HCT116 (cell line): ENCODE data around the gene VPS41. TPM values are rescaled to one million over a fixed set of nuclear protein-coding genes. Genes with fewer than 3 reads are reported as not detected.

Source experiments
- ATAC-seq: fragments of 200-7000 bp; cut with Tn5 transposase; 2 replicates; pipeline ENCODE4 v1.9.1; 2020; ENCODE audit warnings: mild to moderate bottlenecking, moderate library complexity
- BruUV-seq: library from RNA; stranded (reverse); fragments of 400-500 nt; replicated peaks from 2 replicates; lab custom pipeline; 2021; lab: Mats Ljungman, UMichigan
- CTCF ChIA-PET: fragments of 300-600 bp; sonication (Branson Sonifier 250); formaldehyde crosslinking; loops from one replicate; lab custom pipeline; 2021; ENCODE audit warnings: antibody characterized with exemption; lab: Charles Lee
- POLR2A ChIA-PET: fragments of 300-600, 350-600 bp; sonication (Branson Sonifier 250); formaldehyde crosslinking; loops from one replicate; lab custom pipeline; 2021; ENCODE audit warnings: antibody characterized with exemption; lab: Charles Lee
- RAD21 ChIA-PET, 2 experiments: fragments of 300-600 bp; sonication (Branson Sonifier 250); formaldehyde crosslinking; loops; one replicate each; lab custom pipeline; 2023; ENCODE audit warnings: low total read pairs in 2 of 2; ENCODE audit not compliant: uncharacterized antibody in 2 of 2, unreplicated experiment in 2 of 2, low non-redundant PET in 1 of 2; lab: Charles Lee
- DNase-seq: peaks from one replicate; pipeline ENCODE4 v3.0.0-alpha.2; 2010; ENCODE audit warnings: low read depth, low spot score
- H2AFZ ChIP-seq: fragments of 200-600 bp; shearing (Covaris generic), sonication (generic); 2 replicates; pipeline ENCODE4 v1.6.1; 2017; ENCODE audit warnings: low read depth, mixed run types, mixed read lengths, antibody characterized with exemption, low read length; ENCODE audit not compliant: poor library complexity, severe bottlenecking
- H3K27ac ChIP-seq: 2 replicates; pipeline ENCODE4 v1.5.1; 2012; ENCODE audit warnings: low read depth, low read length
- H3K27me3 ChIP-seq: fragments of 200-600 bp; sonication (generic); 2 replicates; pipeline ENCODE4 v1.6.1; 2016; ENCODE audit warnings: mixed run types, low read length, mixed read lengths; ENCODE audit not compliant: insufficient read depth
- H3K36me3 ChIP-seq, 2 experiments: fragments of 200-500 bp in 1 of 2; fragments of 200-600 bp in 1 of 2; sonication (Bioruptor generic) in 1 of 2; sonication (generic) in 1 of 2; 2 replicates each; pipeline versions ENCODE4 v1.5.1 to v1.6.1; 2014 to 2016; ENCODE audit warnings: low read length in 2 of 2, inconsistent platforms in 1 of 2, mixed read lengths in 1 of 2, mixed run types in 1 of 2; ENCODE audit not compliant: insufficient read depth in 2 of 2, control insufficient read depth in 1 of 2
- H3K4me1 ChIP-seq, 2 experiments: fragments of 200-600 bp in 1 of 2; sonication (generic) in 1 of 2; 2 replicates each; pipeline versions ENCODE4 v1.5.1 to v1.6.1; 2012 to 2017; ENCODE audit warnings: low read length in 2 of 2, inconsistent platforms in 1 of 2, mild to moderate bottlenecking in 1 of 2, mixed read lengths in 1 of 2, mixed run types in 1 of 2, moderate library complexity in 1 of 2; ENCODE audit not compliant: insufficient read depth in 2 of 2, control insufficient read depth in 1 of 2
- H3K4me2 ChIP-seq: fragments of 200-600 bp; sonication (generic); 2 replicates; pipeline ENCODE4 v1.6.1; 2017; ENCODE audit warnings: mixed run types, low read length, mixed read lengths
- H3K4me3 ChIP-seq, 2 experiments: fragments of 200-600 bp in 1 of 2; sonication (generic) in 1 of 2; replicated peaks in 1 of 2; 2 replicates each; pipeline ENCODE4 v1.5.1; 2011 to 2016; ENCODE audit warnings: low read length in 2 of 2, control low read depth in 1 of 2, low read depth in 1 of 2, mild to moderate bottlenecking in 1 of 2, mixed read lengths in 1 of 2, mixed run types in 1 of 2
- H3K79me2 ChIP-seq: fragments of 200-600 bp; sonication (generic); 2 replicates; pipeline ENCODE4 v1.6.1; 2017; ENCODE audit warnings: mild to moderate bottlenecking, mixed run types, low read length, moderate library complexity, mixed read lengths; ENCODE audit not compliant: insufficient read depth
- H3K9ac ChIP-seq: fragments of 200-600 bp; sonication (generic); 2 replicates; pipeline ENCODE4 v1.6.1; 2016; ENCODE audit warnings: low read length, mixed read lengths
- H3K9me2 ChIP-seq: fragments of 200-600 bp; sonication (generic), shearing (Covaris generic); 2 replicates; pipeline ENCODE4 v1.6.1; 2017; ENCODE audit warnings: mixed run types, mild to moderate bottlenecking, moderate library complexity; ENCODE audit not compliant: insufficient read depth
- H3K9me3 ChIP-seq, 2 experiments: fragments of 200-500 bp in 1 of 2; fragments of 200-600 bp in 1 of 2; sonication (Bioruptor generic) in 1 of 2; sonication (generic) in 1 of 2; 2 replicates each; pipeline ENCODE4 v1.6.1; 2014 to 2017; ENCODE audit warnings: low read length in 2 of 2, mixed read lengths in 2 of 2, inconsistent platforms in 1 of 2, low read depth in 1 of 2, mild to moderate bottlenecking in 1 of 2, mixed run types in 1 of 2, moderate library complexity in 1 of 2; ENCODE audit not compliant: control insufficient read depth in 1 of 2, insufficient read depth in 1 of 2
- H4K20me1 ChIP-seq: fragments of 200-600 bp; sonication (generic), shearing (Covaris generic); 2 replicates; pipeline ENCODE4 v1.6.1; 2017; ENCODE audit warnings: mixed run types, mild to moderate bottlenecking, moderate library complexity; ENCODE audit not compliant: insufficient read depth
- CBX3 ChIP-seq: IDR thresholded peaks from 2 replicates; pipeline ENCODE4 v1.6.1; 2012; ENCODE audit warnings: low read depth
- CEBPB ChIP-seq: IDR thresholded peaks from 2 replicates; pipeline ENCODE4 v1.6.1; 2012; ENCODE audit warnings: low read depth
- CTCF ChIP-seq, 3 experiments: fragments of 200-600 bp in 1 of 3; sonication (generic) in 1 of 3; IDR thresholded peaks in 2 of 3; conservative IDR thresholded peaks in 1 of 3; 2 replicates each; pipeline ENCODE4 v1.5.1; 2012 to 2017; ENCODE audit warnings: low read depth in 2 of 3, low read length in 2 of 3, antibody characterized with exemption in 1 of 3, borderline replicate concordance in 1 of 3, control low read depth in 1 of 3, mild to moderate bottlenecking in 1 of 3, mixed read lengths in 1 of 3, mixed run types in 1 of 3, moderate library complexity in 1 of 3; ENCODE audit not compliant: insufficient read depth in 1 of 3
- ELF1 ChIP-seq: IDR thresholded peaks from 2 replicates; pipeline ENCODE4 v1.6.1; 2012; ENCODE audit warnings: low read depth, borderline replicate concordance
- FOSL1 ChIP-seq: IDR thresholded peaks from 2 replicates; pipeline ENCODE4 v1.6.1; 2012; ENCODE audit warnings: low read depth
- POLR2AphosphoS5 ChIP-seq: IDR thresholded peaks from 2 replicates; pipeline ENCODE4 v1.6.1; 2011; ENCODE audit warnings: mild to moderate bottlenecking, low read depth, low read length, moderate library complexity
- SIN3A ChIP-seq: IDR thresholded peaks from 2 replicates; pipeline ENCODE4 v1.6.1; 2012; ENCODE audit warnings: low read depth
- SP1 ChIP-seq: IDR thresholded peaks from 2 replicates; pipeline ENCODE4 v1.6.1; 2012; ENCODE audit warnings: low read depth
- TCF7L2 ChIP-seq: IDR thresholded peaks from 2 replicates; pipeline ENCODE4 v1.7.0; 2011; ENCODE audit warnings: borderline replicate concordance, inconsistent platforms; ENCODE audit not compliant: insufficient read depth, insufficient read length; ENCODE audit errors: extremely low read depth
- ZFX ChIP-seq: fragments of 450-650 bp; IDR thresholded peaks from 2 replicates; pipeline ENCODE4 v1.6.1; 2017
- ZNF274 ChIP-seq: fragments of 200-500 bp; sonication (Bioruptor generic); IDR thresholded peaks from 2 replicates; pipeline ENCODE4 v1.6.1; 2014; ENCODE audit warnings: mild to moderate bottlenecking, low read depth, low read length, inconsistent platforms
- intact Hi-C: fragments of 100-400 bp; cut with micrococcal nuclease; formaldehyde crosslinking; loops from 2 replicates; pipeline ENCODE4 v1.10.0; 2022
- total RNA-seq: library from RNA; stranded (reverse); gene quantifications from one replicate; pipeline ENCODE4 v1.2.1, GENCODE V29; 2021; ENCODE audit not compliant: unreplicated experiment
- TF ChIP-seq, protein P1 (sequence below): IDR thresholded peaks from 2 replicates; pipeline ENCODE4 v1.6.1; 2011; ENCODE audit warnings: mild to moderate bottlenecking, low read length, moderate library complexity; ENCODE audit not compliant: insufficient replicate concordance; ENCODE audit errors: extremely low read depth
- TF ChIP-seq, protein P2 (sequence below): IDR thresholded peaks from 2 replicates; pipeline ENCODE4 v1.6.1; 2012
- TF ChIP-seq, protein P3 (sequence below): IDR thresholded peaks from 2 replicates; pipeline ENCODE4 v1.6.1; 2012; ENCODE audit warnings: low read depth

The VPS41 gene
- total RNA-seq, 1 experiment from 2014 or later = 72.2 TPM

- no peak overlapping the region for H3K9ac ChIP-seq
- no peak overlapping the region for H2AFZ ChIP-seq
- H3K36me3 ChIP-seq = no peaks in the 10 kb centered on the region
- DNase-seq (no peak), ATAC-seq (no peak)
- no peaks in the 10 kb centered on the region for H3K9me2 ChIP-seq
- RAD21 ChIA-PET = no interaction called here
- no TSS peak for BruUV-seq
- no peaks in the 10 kb centered on the region for H4K20me1 ChIP-seq
- intact Hi-C loops = no loop called here
- no peaks in the 10 kb centered on the region for H3K4me1 ChIP-seq
- peaks cover 12% of the 10 kb centered on the region for H3K27me3 ChIP-seq
- H3K9me3 ChIP-seq = no peaks in the 10 kb centered on the region
- H3K4me2 ChIP-seq = no peak overlapping the region
- H3K4me3 ChIP-seq = no peak overlapping the region
- H3K79me2 ChIP-seq = no peaks in the 10 kb centered on the region
- TF ChIP-seq, protein P1, sequence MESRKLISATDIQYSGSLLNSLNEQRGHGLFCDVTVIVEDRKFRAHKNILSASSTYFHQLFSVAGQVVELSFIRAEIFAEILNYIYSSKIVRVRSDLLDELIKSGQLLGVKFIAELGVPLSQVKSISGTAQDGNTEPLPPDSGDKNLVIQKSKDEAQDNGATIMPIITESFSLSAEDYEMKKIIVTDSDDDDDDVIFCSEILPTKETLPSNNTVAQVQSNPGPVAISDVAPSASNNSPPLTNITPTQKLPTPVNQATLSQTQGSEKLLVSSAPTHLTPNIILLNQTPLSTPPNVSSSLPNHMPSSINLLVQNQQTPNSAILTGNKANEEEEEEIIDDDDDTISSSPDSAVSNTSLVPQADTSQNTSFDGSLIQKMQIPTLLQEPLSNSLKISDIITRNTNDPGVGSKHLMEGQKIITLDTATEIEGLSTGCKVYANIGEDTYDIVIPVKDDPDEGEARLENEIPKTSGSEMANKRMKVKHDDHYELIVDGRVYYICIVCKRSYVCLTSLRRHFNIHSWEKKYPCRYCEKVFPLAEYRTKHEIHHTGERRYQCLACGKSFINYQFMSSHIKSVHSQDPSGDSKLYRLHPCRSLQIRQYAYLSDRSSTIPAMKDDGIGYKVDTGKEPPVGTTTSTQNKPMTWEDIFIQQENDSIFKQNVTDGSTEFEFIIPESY = no peak
- TF ChIP-seq ZNF274 (no peak), CEBPB (no peak), CTCF (IDR thresholded peaks at IDR 0.05 in 2 of 3, conservative IDR thresholded peaks at IDR 0.05 in 1 of 3; ENCODE audit: borderline replicate concordance in 1 of 3, insufficient read depth in 1 of 3, low read depth in 2 of 3, low read length in 2 of 3) (no peak), SP1 (no peak), ELF1 (no peak), SIN3A (no peak), POLR2AphosphoS5 (no peak), TCF7L2 (no peak), ZFX (no peak), CBX3 (no peak), FOSL1 (no peak)
- TF ChIP-seq, protein P2, sequence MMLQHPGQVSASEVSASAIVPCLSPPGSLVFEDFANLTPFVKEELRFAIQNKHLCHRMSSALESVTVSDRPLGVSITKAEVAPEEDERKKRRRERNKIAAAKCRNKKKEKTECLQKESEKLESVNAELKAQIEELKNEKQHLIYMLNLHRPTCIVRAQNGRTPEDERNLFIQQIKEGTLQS = no peak
- TF ChIP-seq, protein P3, sequence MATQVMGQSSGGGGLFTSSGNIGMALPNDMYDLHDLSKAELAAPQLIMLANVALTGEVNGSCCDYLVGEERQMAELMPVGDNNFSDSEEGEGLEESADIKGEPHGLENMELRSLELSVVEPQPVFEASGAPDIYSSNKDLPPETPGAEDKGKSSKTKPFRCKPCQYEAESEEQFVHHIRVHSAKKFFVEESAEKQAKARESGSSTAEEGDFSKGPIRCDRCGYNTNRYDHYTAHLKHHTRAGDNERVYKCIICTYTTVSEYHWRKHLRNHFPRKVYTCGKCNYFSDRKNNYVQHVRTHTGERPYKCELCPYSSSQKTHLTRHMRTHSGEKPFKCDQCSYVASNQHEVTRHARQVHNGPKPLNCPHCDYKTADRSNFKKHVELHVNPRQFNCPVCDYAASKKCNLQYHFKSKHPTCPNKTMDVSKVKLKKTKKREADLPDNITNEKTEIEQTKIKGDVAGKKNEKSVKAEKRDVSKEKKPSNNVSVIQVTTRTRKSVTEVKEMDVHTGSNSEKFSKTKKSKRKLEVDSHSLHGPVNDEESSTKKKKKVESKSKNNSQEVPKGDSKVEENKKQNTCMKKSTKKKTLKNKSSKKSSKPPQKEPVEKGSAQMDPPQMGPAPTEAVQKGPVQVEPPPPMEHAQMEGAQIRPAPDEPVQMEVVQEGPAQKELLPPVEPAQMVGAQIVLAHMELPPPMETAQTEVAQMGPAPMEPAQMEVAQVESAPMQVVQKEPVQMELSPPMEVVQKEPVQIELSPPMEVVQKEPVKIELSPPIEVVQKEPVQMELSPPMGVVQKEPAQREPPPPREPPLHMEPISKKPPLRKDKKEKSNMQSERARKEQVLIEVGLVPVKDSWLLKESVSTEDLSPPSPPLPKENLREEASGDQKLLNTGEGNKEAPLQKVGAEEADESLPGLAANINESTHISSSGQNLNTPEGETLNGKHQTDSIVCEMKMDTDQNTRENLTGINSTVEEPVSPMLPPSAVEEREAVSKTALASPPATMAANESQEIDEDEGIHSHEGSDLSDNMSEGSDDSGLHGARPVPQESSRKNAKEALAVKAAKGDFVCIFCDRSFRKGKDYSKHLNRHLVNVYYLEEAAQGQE = no peak
- POLR2A ChIA-PET = no interaction called here
- no peak overlapping the region for H3K27ac ChIP-seq
- CTCF ChIA-PET = no interaction called here
These were observed 204.9 kb downstream of the VPS41 start for GRCh38 chr7:38704041-38704547.
